HG03342 (cell line): ENCODE data around the gene TOP3A.
A peak's percentile ranks its signal among the peaks of the same experiment; 100 is the strongest.

Experiments used
- ATAC-seq: cut with Tn5 transposase; IDR thresholded peaks from one replicate; pipeline ENCODE4 v1.9.1; 2021; ENCODE audit warnings: mild to moderate bottlenecking, moderate library complexity; ENCODE audit not compliant: unreplicated experiment

Gene TOP3A

GRCh38 chr17:18233803-18234518 is 80.8 kb downstream of the TOP3A start:
- no peak for ATAC-seq

DNA sequence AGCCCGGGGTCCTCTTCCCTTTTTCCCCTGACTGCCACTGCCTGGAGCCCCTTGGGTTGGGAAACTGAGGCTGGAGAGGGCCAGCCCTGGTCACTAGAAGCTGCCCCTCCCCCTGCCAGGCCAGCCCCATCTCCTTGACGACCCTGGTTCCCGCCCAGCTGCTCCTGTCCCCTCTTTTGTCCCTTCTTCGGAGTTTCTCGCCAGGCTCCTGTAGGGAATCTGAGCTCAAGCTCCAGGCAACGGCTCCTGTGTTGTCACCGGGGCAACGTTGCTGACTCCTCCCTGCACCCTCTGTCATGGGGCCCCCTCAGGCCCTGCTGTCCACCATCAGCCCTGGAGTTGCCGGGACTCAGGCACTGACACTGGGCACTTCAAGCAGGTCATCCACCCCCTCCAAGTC is 83.6 kb downstream of the TOP3A start:
- no peak for ATAC-seq

- no peak for ATAC-seq
Observed at GRCh38 chr17:18230288-18231141, 84.3 kb downstream of the TOP3A start.

GRCh38 chr17:18229771-18230170 is 85.0 kb downstream of the TOP3A start:
- ATAC-seq = no peak

GRCh38 chr17:18229254-18229653 is 85.5 kb downstream of the TOP3A start:
- ATAC-seq = no peak

- ATAC-seq = no peak
Observed at GRCh38 chr17:18228176-18228682, 86.6 kb downstream of the TOP3A start.

DNA sequence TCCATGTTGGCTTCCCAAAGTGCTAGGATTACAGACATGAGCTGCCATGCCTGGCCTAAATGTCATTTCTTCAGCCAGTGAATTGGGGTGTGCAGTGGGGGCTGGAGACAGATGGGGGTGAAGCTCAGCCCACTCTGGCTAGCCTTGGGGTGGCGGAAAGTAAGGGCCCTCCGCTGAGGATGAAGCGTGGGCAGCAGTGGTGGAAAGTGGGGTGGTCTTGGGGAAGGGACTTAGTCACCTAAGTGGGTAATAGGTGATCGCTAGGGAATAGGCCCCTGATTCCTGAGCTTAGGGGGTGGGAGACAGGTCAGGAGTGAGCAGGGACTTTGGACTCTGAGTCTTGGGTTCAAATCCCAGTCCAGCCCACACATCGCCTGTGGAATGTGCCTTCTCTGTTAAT is 87.2 kb downstream of the TOP3A start:
- no peak for ATAC-seq

- ATAC-seq = no peak
Observed at GRCh38 chr17:18226284-18226945, 88.4 kb downstream of the TOP3A start.

- peak; percentile 12 for ATAC-seq
Observed at GRCh38 chr17:18225642-18226283, 89.0 kb downstream of the TOP3A start.

GRCh38 chr17:18225121-18225641 is 89.6 kb downstream of the TOP3A start, which contains the start of gene LLGL1:
Gene LLGL1 (plus strand): TSS chr17:18225635. CDS start chr17:18225683, 48 bp downstream.
- peak; percentile 91 for ATAC-seq

DNA sequence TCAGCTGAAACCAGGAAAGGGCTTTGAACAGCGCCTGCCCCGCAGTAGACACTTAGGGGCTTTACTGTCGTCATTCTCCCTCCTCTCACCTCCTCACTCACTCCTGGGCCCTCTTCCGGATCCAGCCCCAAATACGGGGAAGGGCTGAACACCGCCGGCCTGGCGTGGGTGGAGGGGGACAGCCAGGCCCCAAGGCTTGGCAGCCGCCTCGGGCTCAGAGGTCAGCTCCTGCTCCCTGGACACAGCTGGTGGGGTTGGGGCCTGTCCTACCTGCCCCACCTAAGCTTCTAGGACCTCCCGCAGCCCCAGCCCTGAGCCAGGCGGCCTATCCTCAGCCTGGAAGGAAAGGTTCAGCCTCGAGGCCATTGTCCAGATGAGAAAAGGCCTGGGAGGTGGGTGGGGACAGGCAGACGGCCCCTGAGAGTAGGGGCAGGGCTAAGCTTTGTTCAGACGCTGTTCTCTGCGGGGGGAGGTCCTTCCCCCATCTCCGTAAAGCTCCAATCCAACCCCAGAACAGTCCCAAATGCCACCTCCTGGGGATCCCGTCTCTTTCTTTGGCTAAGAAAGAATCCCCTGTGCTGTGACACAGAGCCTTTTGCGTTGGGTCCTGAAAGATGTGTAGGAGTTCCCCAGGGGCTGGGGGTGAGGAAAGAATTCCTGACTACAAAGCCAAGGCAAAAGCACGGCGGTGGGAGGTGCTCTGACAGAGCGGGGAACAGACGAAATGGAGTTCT is 90.2 kb downstream of the TOP3A start:
- no peak for ATAC-seq

- no peak for ATAC-seq
Observed at GRCh38 chr17:18224053-18224386, 90.8 kb downstream of the TOP3A start.
